Measurements from ENCODE around the gene BABAM2. TPM values are rescaled to one million over a fixed set of nuclear protein-coding genes. Genes with fewer than 3 reads are reported as not detected.

BABAM2 gene
- total and polyA plus RNA-seq, 10 of the 15 experiments (the other 5 are each of a cell fraction or from before 2014, with no cell fraction given): 30.7 to 59.9 (median 44.5) TPM

DNA sequence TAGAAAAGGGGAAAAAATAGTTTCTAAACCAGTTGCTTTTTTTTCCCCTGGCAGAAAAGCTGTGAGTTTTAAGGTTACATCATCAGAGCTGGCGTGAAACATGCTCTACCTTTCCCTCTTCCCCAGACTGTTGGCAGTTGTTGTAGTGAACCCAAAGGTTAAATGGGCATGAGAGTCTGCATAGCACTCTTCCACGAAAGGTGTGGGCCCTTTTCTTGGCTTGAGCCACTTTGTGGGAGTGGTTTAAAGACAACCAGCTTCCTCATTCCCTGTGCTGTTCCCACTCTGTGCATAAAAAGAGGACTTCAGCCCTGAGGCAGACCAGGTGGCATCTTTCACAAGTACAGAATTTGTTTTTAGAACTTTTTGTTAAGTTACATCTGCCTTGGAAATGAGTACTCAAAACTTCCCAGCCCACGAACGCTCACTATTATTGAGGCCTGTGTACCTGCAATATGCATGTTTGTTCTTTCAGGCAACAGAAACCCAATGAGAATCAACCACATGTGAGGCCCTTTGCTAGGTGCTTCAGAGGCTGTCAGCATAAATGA lies 243.8 kb downstream of the BABAM2 start:
- no peak for FAIRE-seq
- TF ChIP-seq RBBP5 (conservative IDR thresholded peaks at IDR 0.05) (no peak), BACH1 (IDR thresholded peaks at IDR 0.05; ENCODE audit: borderline replicate concordance) (no peak), SIN3A (IDR thresholded peaks at IDR 0.05; ENCODE audit: low read depth, low read length) (no peak), CBX5 (IDR thresholded peaks at IDR 0.05; ENCODE audit: low read depth) (no peak), TBL1XR1 (IDR thresholded peaks at IDR 0.05; ENCODE audit: low read depth, low read length) (no peak), JUND (IDR thresholded peaks at IDR 0.05; ENCODE audit: low read depth, low read length) (no peak), CREM (IDR thresholded peaks at IDR 0.05; ENCODE audit: low read depth) (no peak), TAF1 (IDR thresholded peaks at IDR 0.05; ENCODE audit: borderline replicate concordance, low read depth, low read length) (no peak), ATF7 (IDR thresholded peaks at IDR 0.05; ENCODE audit: low read depth) (peak; percentile 46; the same call in 1 of the 2 replicates), MEF2B (IDR thresholded peaks at IDR 0.05; ENCODE audit: partially characterized antibody, poor library complexity, severe bottlenecking) (no peak), SMARCA5 (IDR thresholded peaks at IDR 0.05) (no peak), SMAD5 (IDR thresholded peaks at IDR 0.05; ENCODE audit: low read depth) (no peak), TARDBP (IDR thresholded peaks at IDR 0.05; ENCODE audit: borderline replicate concordance) (no peak), BCL11A (IDR thresholded peaks at IDR 0.05; ENCODE audit: low read depth, low read length) (no peak), RAD21 (IDR thresholded peaks at IDR 0.05; ENCODE audit: insufficient read depth, low read depth, low read length) (no peak), POLR2A (IDR thresholded peaks at IDR 0.05; ENCODE audit: low read depth, low read length) (no peak), GATAD2B (conservative IDR thresholded peaks at IDR 0.05; ENCODE audit: low read depth) (no peak)
- TF ChIP-seq, protein P1, sequence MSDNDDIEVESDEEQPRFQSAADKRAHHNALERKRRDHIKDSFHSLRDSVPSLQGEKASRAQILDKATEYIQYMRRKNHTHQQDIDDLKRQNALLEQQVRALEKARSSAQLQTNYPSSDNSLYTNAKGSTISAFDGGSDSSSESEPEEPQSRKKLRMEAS (IDR thresholded peaks at IDR 0.05; ENCODE audit: low read depth, low read length): no peak
- TF ChIP-seq, protein P2, sequence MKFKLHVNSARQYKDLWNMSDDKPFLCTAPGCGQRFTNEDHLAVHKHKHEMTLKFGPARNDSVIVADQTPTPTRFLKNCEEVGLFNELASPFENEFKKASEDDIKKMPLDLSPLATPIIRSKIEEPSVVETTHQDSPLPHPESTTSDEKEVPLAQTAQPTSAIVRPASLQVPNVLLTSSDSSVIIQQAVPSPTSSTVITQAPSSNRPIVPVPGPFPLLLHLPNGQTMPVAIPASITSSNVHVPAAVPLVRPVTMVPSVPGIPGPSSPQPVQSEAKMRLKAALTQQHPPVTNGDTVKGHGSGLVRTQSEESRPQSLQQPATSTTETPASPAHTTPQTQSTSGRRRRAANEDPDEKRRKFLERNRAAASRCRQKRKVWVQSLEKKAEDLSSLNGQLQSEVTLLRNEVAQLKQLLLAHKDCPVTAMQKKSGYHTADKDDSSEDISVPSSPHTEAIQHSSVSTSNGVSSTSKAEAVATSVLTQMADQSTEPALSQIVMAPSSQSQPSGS (IDR thresholded peaks at IDR 0.05; ENCODE audit: low read length): 0 out of 2 replicates have a peak, but pooled peaks have one; percentile 28
- TF ChIP-seq, protein P3, sequence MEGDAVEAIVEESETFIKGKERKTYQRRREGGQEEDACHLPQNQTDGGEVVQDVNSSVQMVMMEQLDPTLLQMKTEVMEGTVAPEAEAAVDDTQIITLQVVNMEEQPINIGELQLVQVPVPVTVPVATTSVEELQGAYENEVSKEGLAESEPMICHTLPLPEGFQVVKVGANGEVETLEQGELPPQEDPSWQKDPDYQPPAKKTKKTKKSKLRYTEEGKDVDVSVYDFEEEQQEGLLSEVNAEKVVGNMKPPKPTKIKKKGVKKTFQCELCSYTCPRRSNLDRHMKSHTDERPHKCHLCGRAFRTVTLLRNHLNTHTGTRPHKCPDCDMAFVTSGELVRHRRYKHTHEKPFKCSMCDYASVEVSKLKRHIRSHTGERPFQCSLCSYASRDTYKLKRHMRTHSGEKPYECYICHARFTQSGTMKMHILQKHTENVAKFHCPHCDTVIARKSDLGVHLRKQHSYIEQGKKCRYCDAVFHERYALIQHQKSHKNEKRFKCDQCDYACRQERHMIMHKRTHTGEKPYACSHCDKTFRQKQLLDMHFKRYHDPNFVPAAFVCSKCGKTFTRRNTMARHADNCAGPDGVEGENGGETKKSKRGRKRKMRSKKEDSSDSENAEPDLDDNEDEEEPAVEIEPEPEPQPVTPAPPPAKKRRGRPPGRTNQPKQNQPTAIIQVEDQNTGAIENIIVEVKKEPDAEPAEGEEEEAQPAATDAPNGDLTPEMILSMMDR (IDR thresholded peaks at IDR 0.05 in 2 of 3, conservative IDR thresholded peaks at IDR 0.05 in 1 of 3; ENCODE audit: control insufficient read depth in 2 of 3, extremely low read depth in 1 of 3, insufficient read depth in 1 of 3, low read depth in 3 of 3, low read length in 3 of 3): no peak
- TF ChIP-seq, protein P4, sequence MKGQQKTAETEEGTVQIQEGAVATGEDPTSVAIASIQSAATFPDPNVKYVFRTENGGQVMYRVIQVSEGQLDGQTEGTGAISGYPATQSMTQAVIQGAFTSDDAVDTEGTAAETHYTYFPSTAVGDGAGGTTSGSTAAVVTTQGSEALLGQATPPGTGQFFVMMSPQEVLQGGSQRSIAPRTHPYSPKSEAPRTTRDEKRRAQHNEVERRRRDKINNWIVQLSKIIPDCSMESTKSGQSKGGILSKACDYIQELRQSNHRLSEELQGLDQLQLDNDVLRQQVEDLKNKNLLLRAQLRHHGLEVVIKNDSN (IDR thresholded peaks at IDR 0.05; ENCODE audit: borderline replicate concordance, extremely low read length, insufficient read depth, low read depth, low read length): no peak

More for the DNA sequence above, 243.8 kb downstream of the BABAM2 start:
- in situ Hi-C loops (cut with MboI): no loop called here
- no peaks in the 10 kb centered on the region for H3K27me3 ChIP-seq (replicated peaks in 1 of 2; ENCODE audit: control insufficient read depth in 2 of 2, insufficient read depth in 2 of 2, low read length in 1 of 2)
- intact Hi-C loops (cut with micrococcal nuclease; ENCODE audit: unreplicated experiment): no loop called here
- ChIA-PET SMC1A (ENCODE audit: uncharacterized antibody, unreplicated experiment) (interaction anchor here (0.6 to 1.3 kb wide), 5 partner anchors 15 to 300 kb away, joined by 3 to 4 read pairs (median 3); no protein-coding TSS in a partner anchor), CTCF (interaction anchor here (0.7 to 1.8 kb wide), 4 partner anchors 8 to 88 kb away, joined by 3 to 4 read pairs (median 4); no protein-coding TSS in a partner anchor), RAD21 (ENCODE audit: unreplicated experiment) (interaction anchor here (0.6 to 0.7 kb wide), 2 partner anchors 25 to 854 kb away, joined by 3 read pairs; no protein-coding TSS in a partner anchor), POLR2A (interaction anchor here (0.6 kb wide), 2 partner anchors 18 to 63 kb away, joined by 3 read pairs; no protein-coding TSS in a partner anchor)
- no peak for DNase-seq (ENCODE audit: low read depth, low spot score)
- H3K4me2 ChIP-seq (ENCODE audit: control insufficient read depth, insufficient read depth): peak overlapping the region; percentile 62
- H3K9ac ChIP-seq (ENCODE audit: control insufficient read depth, insufficient read depth, low read length): peak overlapping the region; percentile 35; the same call in 1 of the 2 replicates
- H3K4me1 ChIP-seq (ENCODE audit: control insufficient read depth, insufficient read depth, low read length): peaks cover 21% of the 10 kb centered on the region
- WGBS (ENCODE audit: insufficient coverage, insufficient replicate concordance, low lambda C conversion rate, missing lambda C conversion rate): 33% methylated on average over 4 of the region's 4 CpGs
- H3K36me3 ChIP-seq (ENCODE audit: control insufficient read depth in 2 of 2, insufficient read depth in 2 of 2, low read length in 1 of 2): no peaks in the 10 kb centered on the region
- H2AFZ ChIP-seq (ENCODE audit: control insufficient read depth, low read depth, low read length): peak overlapping the region; percentile 61
- H3K4me3 ChIP-seq: no peak overlapping the region
- H3K9me3 ChIP-seq (replicated peaks; ENCODE audit: control insufficient read depth, insufficient read depth, low read length): no peaks in the 10 kb centered on the region
- no peaks in the 10 kb centered on the region for H4K20me1 ChIP-seq (ENCODE audit: control insufficient read depth, insufficient read depth)
- no peak; the same call in 2 of the 3 replicates for ATAC-seq
- no TSS peak for BruUV-seq (replicated peaks)
- H3K27ac ChIP-seq (ENCODE audit: control insufficient read depth, insufficient read depth): peak overlapping the region; percentile 59
- H3K79me2 ChIP-seq (ENCODE audit: control insufficient read depth, insufficient read depth, low read length): no peaks in the 10 kb centered on the region
